Kidney (tissue), 14 donors: ENCODE measurements around the gene RABGAP1. TPM values are rescaled to one million over a fixed set of nuclear protein-coding genes. Genes with fewer than 3 reads are reported as not detected.
A peak's percentile ranks its signal among the peaks of the same experiment; 100 is the strongest.

Source experiments
- DNase-seq, 5 donors: peaks; one replicate each; pipeline ENCODE4 v3.0.0-alpha.2; 2013 to 2020
- FAIRE-seq: peaks from 2 replicates; lab custom pipeline; 2012; peaks lifted over from hg19 to GRCh38; lab: Jason Lieb, UNC
- H3K27ac ChIP-seq, 2 donors: one replicate each; pipeline ENCODE4 v1.7.0; 2013; ENCODE audit warnings: low read depth in 2 of 2, low read length in 2 of 2, inconsistent platforms in 1 of 2
- H3K27me3 ChIP-seq: one replicate; pipeline ENCODE4 v1.7.1; 2013; ENCODE audit warnings: low read length, inconsistent platforms; ENCODE audit not compliant: control insufficient read depth, insufficient read depth
- H3K36me3 ChIP-seq, 3 donors: one replicate each; pipeline versions ENCODE4 v1.7.0 to v1.7.1; 2013; ENCODE audit warnings: low read length in 3 of 3, control low read depth in 1 of 3, inconsistent platforms in 1 of 3; ENCODE audit not compliant: insufficient read depth in 3 of 3, control insufficient read depth in 2 of 3
- H3K4me1 ChIP-seq, 3 donors: one replicate each; pipeline versions ENCODE4 v1.7.0 to v1.7.1; 2013; ENCODE audit warnings: low read length in 3 of 3, inconsistent platforms in 1 of 3, low read depth in 1 of 3; ENCODE audit not compliant: control insufficient read depth in 2 of 3, insufficient read depth in 2 of 3
- H3K4me3 ChIP-seq, 3 donors: one replicate each; pipeline versions ENCODE4 v1.7.0 to v1.8.1; 2013; ENCODE audit warnings: low read length in 3 of 3, control low read depth in 1 of 3, inconsistent platforms in 1 of 3
- H3K9ac ChIP-seq, 3 donors: one replicate each; pipeline versions ENCODE4 v1.7.0 to v1.7.1; 2013; ENCODE audit warnings: low read length in 3 of 3, control low read depth in 1 of 3, inconsistent platforms in 1 of 3
- H3K9me3 ChIP-seq, 3 donors: one replicate each; pipeline versions ENCODE4 v1.7.0 to v1.7.1; 2013; ENCODE audit warnings: low read length in 3 of 3, control low read depth in 1 of 3, inconsistent platforms in 1 of 3; ENCODE audit not compliant: control insufficient read depth in 2 of 3, insufficient read depth in 1 of 3
- intact Hi-C: fragments of 100-400 bp; cut with DNase I; formaldehyde crosslinking; loops from one replicate; pipeline ENCODE4 v1.11.1; 2022
- polyA plus RNA-seq: library from polyadenylated mRNA; stranded (reverse); fragments of 350-450 nt; fragmentation: Illumina TruSeq; extraction: RNeasy Lipid Tissue Mini Kit (QIAGEN cat#74804); gene quantifications from one replicate; pipeline ENCODE4 v1.2.3, GENCODE V29; 2014; ENCODE audit warnings: low read depth, low replicate concordance; ENCODE audit not compliant: insufficient read depth
- total RNA-seq: library from RNA; stranded (reverse); fragmentation: NEBNext Ultra II Directional; extraction: Animal tissue kit (Norgen Biotek cat#: 25700); gene quantifications from one replicate; pipeline ENCODE4 v1.2.1, GENCODE V29; 2021
- TF ChIP-seq, protein P1 (sequence below): IDR thresholded peaks from 3 replicates; pipeline ENCODE4 v1.5.1; 2012; ENCODE audit warnings: mild to moderate bottlenecking, moderate library complexity, borderline replicate concordance; ENCODE audit not compliant: insufficient read depth; ENCODE audit errors: extremely low read depth
- donor health status: control.
- donor health status: control.
- donor health status: control.
- donor health status: control.
- donor health status: control.
- donor health status: DM: yes; HTN: yes; CAD: no.
- donor health status: Normal renal cell carcinoma (clear cell type).

RABGAP1 gene
- total and polyA plus RNA-seq, 2 donors from 2014 or later: 13.7 to 61.1 TPM

DNA sequence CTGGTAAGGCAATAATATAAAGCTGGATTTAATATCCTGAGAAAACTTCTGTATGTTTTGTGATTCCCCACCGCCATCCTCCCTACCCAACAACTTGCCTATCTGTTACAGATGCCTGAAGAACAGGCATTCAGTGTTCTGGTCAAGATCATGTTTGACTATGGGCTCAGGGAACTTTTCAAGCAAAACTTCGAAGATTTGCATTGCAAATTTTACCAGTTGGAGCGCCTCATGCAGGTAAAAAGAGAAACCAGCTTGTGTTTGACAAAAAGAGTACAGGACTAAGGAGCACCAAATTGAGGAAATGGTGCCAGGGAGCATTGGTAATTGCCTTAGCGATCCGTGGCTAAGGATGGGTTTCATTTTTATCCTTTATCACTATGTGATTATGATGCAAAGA lies 132.6 kb downstream of the RABGAP1 start:
- no peak for DNase-seq
- intact Hi-C loops: no loop called here
- H3K9ac ChIP-seq: no peak overlapping the region
- TF ChIP-seq, protein P1, sequence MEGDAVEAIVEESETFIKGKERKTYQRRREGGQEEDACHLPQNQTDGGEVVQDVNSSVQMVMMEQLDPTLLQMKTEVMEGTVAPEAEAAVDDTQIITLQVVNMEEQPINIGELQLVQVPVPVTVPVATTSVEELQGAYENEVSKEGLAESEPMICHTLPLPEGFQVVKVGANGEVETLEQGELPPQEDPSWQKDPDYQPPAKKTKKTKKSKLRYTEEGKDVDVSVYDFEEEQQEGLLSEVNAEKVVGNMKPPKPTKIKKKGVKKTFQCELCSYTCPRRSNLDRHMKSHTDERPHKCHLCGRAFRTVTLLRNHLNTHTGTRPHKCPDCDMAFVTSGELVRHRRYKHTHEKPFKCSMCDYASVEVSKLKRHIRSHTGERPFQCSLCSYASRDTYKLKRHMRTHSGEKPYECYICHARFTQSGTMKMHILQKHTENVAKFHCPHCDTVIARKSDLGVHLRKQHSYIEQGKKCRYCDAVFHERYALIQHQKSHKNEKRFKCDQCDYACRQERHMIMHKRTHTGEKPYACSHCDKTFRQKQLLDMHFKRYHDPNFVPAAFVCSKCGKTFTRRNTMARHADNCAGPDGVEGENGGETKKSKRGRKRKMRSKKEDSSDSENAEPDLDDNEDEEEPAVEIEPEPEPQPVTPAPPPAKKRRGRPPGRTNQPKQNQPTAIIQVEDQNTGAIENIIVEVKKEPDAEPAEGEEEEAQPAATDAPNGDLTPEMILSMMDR: no peak
- no peak overlapping the region for H3K4me3 ChIP-seq
- peak overlapping the region in 1 of 2 donors; percentile 14 for H3K27ac ChIP-seq
- peaks cover 5 to 23% (median 5%) of the 10 kb centered on the region in 3 donors for H3K36me3 ChIP-seq
- peaks cover 0 to 6% (median 0%) of the 10 kb centered on the region in 3 donors for H3K4me1 ChIP-seq
- no peaks in the 10 kb centered on the region for H3K9me3 ChIP-seq
- no peaks in the 10 kb centered on the region for H3K27me3 ChIP-seq
- FAIRE-seq: no peak

DNA sequence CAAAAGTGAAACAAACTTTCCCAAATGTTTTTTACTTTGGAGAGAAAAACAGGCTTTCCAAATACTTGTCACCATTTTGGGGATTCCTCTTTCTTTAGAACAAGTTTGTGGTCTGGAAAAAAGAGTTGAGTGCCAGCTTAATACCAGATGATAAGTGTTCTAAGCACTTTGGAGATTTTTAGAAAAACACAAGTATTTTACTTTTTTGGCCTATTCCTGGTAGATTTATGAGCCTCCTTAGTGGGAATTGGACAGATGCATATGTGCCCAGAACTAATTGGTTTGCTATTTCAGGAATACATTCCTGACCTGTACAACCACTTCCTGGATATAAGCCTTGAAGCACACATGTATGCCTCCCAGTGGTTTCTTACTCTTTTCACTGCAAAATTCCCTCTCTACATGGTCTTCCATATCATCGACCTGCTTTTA lies 133.2 kb downstream of the RABGAP1 start:
- DNase-seq: peak in 1 of 5 donors; percentile 6
- Histone ChIP-seq H3K27me3 (no peaks in the 10 kb centered on the region), H3K4me1 (peaks cover 0 to 6% (median 0%) of the 10 kb centered on the region in 3 donors), H3K9me3 (no peaks in the 10 kb centered on the region), H3K9ac (no peak overlapping the region), H3K27ac (peak overlapping the region in 1 of 2 donors; percentile 14), H3K4me3 (no peak overlapping the region), H3K36me3 (peaks cover 5 to 23% (median 9%) of the 10 kb centered on the region in 3 donors)
- no peak for FAIRE-seq
- intact Hi-C loops: no loop called here
- TF ChIP-seq, protein P1: no peak

DNA sequence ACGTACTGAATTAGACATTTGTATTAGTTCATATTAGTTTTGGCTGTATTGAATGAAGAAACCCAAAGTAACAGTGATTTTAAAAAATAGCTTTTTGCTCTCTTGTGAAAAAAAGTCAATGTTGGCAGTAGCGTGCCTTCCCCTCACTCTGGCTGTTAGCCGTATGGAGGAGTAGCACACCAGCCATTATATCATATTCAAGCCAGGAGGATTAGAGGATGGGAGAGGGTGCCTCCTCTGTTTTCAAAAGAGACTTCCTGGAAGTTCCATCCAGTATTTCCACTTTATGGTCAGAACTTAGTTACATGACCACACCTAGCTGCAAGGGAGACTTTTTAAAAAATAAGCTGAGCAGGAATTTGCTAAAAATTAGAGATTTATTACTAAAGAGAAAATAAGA lies 133.8 kb downstream of the RABGAP1 start:
- no peak overlapping the region for H3K27ac ChIP-seq
- TF ChIP-seq, protein P1: no peak
- no peak for FAIRE-seq
- no peaks in the 10 kb centered on the region for H3K9me3 ChIP-seq
- peaks cover 0 to 6% (median 0%) of the 10 kb centered on the region in 3 donors for H3K4me1 ChIP-seq
- intact Hi-C loops: no loop called here
- H3K27me3 ChIP-seq: no peaks in the 10 kb centered on the region
- DNase-seq: no peak
- no peak overlapping the region for H3K4me3 ChIP-seq
- peaks cover 5 to 23% (median 11%) of the 10 kb centered on the region in 3 donors for H3K36me3 ChIP-seq
- no peak overlapping the region for H3K9ac ChIP-seq

DNA sequence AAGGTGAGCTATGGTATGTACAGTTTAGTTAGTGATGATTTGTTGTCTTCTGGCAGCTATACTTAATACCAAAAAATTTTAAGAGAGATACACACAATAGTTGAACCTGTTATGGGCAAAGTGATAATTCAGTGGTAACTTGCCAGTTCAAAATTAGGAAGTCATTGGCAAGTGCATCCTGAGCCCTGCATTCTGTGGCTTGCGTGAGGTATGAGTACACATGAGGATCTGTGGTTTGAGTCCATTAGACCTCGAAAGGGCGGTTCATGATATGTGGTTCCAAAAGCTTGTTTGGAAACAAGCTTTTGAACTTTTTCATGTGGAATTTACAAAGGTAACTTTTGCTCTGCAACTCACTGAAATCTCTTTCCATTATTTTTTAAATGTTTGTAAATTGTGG lies 139.6 kb downstream of the RABGAP1 start:
- no peak overlapping the region for H3K27ac ChIP-seq
- intact Hi-C loops: loop anchor here (10.0 kb wide), 1 partner anchor 274 kb away; the partner anchor contains the start of gene CRB2
- no peak for FAIRE-seq

More for the DNA sequence above, 139.6 kb downstream of the RABGAP1 start:
- Histone ChIP-seq H3K27me3 (no peaks in the 10 kb centered on the region), H3K36me3 (peaks cover 0 to 16% (median 14%) of the 10 kb centered on the region in 3 donors), H3K4me1 (peaks cover 0 to 3% (median 0%) of the 10 kb centered on the region in 3 donors), H3K9me3 (no peaks in the 10 kb centered on the region), H3K4me3 (no peak overlapping the region), H3K9ac (no peak overlapping the region)
- no peak for DNase-seq
- TF ChIP-seq, protein P1: no peak
